ENCODE data around the gene CRYBA4.

Gene CRYBA4

DNA sequence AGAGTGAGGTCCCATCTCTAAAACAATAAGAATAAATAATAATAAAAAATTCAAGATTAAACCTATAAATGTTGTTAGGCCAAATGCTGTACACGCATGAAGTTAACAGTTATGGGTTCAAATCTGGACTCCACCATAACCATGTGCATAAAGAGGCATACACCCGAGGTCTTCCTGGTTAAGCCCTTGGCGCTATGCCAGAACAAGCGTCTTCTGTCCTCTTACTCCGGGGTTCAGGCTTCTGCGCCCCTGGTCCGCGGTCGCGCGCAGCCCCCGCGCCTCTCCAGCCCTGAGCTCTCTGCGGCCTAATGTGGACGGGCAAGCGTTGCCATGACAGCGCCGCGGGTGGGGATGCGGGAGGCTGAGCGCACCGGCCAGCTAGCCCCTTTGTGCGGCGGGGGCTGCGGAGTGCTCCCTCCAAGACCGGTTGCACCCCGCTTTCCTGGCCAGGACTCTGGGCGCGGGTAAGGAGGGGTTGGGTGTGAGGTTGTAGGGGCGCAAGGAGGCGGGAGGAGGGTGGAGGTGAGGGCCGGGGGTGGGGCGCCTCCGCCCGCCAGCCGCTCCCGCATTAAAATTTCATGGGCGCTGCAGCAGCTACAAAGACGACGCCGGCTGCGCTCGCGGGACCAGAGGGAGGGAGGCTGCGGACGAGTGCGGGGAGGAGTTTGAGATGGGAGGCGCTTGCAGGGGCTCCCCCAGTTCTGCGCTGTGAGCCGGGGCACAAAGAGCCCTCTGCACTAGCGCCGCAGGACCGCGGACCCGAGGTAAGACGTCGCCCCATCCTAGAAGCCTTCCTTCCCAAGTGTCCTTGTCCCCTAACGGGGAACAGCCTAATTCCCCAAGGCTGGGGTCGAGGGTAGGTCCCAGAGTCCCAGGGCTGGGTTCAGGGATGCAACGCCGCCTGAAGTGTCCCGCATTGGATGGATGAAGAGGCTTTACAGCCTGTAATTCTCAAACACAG, 35.4 kb downstream of the CRYBA4 start, which contains the start of gene MIAT:
TSS of gene MIAT (plus strand) at position 698 of the 961 bp plus-strand sequence.
- Histone ChIP-seq H4K20me1 (ENCODE audit: insufficient read depth) (no peaks in the 10 kb centered on the region), H3K9ac (peak within 1 kb of the TSS; percentile 65), H3K4me3 (IDR thresholded peaks at IDR 0.05; ENCODE audit: insufficient read depth, low read depth, low read length) (peak within 1 kb of the TSS; percentile 34), H2AFZ (ENCODE audit: low read depth) (peak within 1 kb of the TSS; percentile 74; the same call in 1 of the 2 replicates), H3K79me2 (ENCODE audit: insufficient read depth, low read depth) (peaks cover 45% of the 10 kb centered on the region), H3K4me1 (ENCODE audit: low read depth, poor library complexity, severe bottlenecking) (peaks cover 36% of the 10 kb centered on the region), H3K27ac (peak within 1 kb of the TSS; percentile 83), H3K4me2 (peak within 1 kb of the TSS; percentile 83), H3K36me3 (ENCODE audit: insufficient read depth) (no peaks in the 10 kb centered on the region; the same call in 1 of the 2 replicates), H3K27me3 (ENCODE audit: insufficient read depth, low read depth) (no peaks in the 10 kb centered on the region)
- TF ChIP-seq, protein P1, sequence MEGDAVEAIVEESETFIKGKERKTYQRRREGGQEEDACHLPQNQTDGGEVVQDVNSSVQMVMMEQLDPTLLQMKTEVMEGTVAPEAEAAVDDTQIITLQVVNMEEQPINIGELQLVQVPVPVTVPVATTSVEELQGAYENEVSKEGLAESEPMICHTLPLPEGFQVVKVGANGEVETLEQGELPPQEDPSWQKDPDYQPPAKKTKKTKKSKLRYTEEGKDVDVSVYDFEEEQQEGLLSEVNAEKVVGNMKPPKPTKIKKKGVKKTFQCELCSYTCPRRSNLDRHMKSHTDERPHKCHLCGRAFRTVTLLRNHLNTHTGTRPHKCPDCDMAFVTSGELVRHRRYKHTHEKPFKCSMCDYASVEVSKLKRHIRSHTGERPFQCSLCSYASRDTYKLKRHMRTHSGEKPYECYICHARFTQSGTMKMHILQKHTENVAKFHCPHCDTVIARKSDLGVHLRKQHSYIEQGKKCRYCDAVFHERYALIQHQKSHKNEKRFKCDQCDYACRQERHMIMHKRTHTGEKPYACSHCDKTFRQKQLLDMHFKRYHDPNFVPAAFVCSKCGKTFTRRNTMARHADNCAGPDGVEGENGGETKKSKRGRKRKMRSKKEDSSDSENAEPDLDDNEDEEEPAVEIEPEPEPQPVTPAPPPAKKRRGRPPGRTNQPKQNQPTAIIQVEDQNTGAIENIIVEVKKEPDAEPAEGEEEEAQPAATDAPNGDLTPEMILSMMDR (conservative IDR thresholded peaks at IDR 0.05; ENCODE audit: low read depth, low read length): no peak

DNA sequence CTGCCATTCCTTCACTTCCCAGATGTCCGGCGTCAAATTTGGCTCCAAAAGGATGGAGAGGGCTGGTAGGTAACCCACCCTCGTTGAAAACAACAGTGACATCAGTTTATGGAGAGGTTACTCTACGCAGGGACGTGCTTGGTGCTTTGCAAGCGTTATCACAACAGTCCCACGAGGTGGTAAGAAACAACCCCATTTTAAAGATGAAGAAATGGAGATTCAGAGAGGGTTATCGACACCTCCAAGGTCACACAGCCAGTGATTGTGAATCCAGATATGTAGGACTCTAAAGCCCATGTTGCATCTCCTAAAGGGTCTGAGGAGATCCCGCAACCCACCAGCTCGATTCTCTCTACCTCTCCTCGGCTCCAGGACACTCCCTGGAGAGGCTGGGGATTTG, 36.4 kb downstream of the CRYBA4 start:
- Histone ChIP-seq H4K20me1 (ENCODE audit: insufficient read depth) (no peaks in the 10 kb centered on the region), H3K9ac (peak overlapping the region; percentile 65), H3K4me3 (IDR thresholded peaks at IDR 0.05; ENCODE audit: insufficient read depth, low read depth, low read length) (peak overlapping the region; percentile 34), H3K27ac (peak overlapping the region; percentile 83), H3K4me2 (peak overlapping the region; percentile 83), H3K4me1 (ENCODE audit: low read depth, poor library complexity, severe bottlenecking) (peaks cover 46% of the 10 kb centered on the region), H3K79me2 (ENCODE audit: insufficient read depth, low read depth) (peaks cover 55% of the 10 kb centered on the region), H3K27me3 (ENCODE audit: insufficient read depth, low read depth) (no peaks in the 10 kb centered on the region), H3K36me3 (ENCODE audit: insufficient read depth) (no peaks in the 10 kb centered on the region; the same call in 1 of the 2 replicates), H2AFZ (ENCODE audit: low read depth) (no peak overlapping the region)
- TF ChIP-seq, protein P1 (conservative IDR thresholded peaks at IDR 0.05; ENCODE audit: low read depth, low read length): no peak

DNA sequence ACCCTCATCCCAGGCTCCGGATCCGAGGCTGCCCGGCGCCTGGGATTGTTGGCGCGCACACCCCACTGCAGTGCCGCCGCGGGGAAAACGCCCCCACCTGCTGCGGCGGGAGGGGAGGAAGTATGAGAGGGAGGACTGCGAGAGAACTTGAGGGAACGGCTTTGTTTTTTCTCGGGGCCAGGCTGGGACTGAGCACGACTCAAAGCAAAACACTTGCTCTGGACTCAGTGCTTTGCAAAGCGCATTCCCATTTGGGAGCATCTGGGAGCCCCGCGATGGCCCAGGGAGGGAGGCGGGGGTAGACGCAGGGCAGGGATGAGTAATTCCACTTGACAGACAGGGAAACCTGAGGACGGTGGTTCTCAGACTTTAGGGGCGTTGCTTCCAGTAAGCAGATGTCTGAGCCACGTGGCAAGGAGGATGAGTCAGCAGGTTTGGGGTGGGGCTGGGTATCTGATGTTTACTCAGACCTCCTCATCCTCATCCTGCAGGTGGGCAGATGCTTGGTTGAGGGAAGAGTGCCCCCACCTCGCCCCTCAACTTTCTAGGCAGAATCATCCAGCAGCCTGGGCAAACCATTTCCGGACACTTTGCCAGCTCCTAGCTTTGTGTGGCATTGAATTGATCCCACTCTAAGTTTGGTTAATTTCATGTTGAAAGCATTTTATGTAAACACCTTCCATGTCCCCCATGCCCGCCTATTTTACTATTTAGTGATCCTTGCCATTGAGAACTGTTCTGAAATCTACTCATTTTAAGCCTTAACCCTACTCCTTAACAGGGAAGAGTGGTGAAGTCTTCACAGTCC, 37.1 kb downstream of the CRYBA4 start:
- H3K79me2 ChIP-seq (ENCODE audit: insufficient read depth, low read depth): peaks cover 61% of the 10 kb centered on the region
- H3K27ac ChIP-seq: peak overlapping the region; percentile 83
- H3K4me3 ChIP-seq (IDR thresholded peaks at IDR 0.05; ENCODE audit: insufficient read depth, low read depth, low read length): peak overlapping the region; percentile 34
- TF ChIP-seq, protein P1 (conservative IDR thresholded peaks at IDR 0.05; ENCODE audit: low read depth, low read length): no peak
- H3K9ac ChIP-seq: peak overlapping the region; percentile 65
- H3K36me3 ChIP-seq (ENCODE audit: insufficient read depth): no peaks in the 10 kb centered on the region; the same call in 1 of the 2 replicates
- H3K4me2 ChIP-seq: peak overlapping the region; percentile 83
- H3K4me1 ChIP-seq (ENCODE audit: low read depth, poor library complexity, severe bottlenecking): peaks cover 53% of the 10 kb centered on the region
- peak overlapping the region; percentile 11; the same call in 1 of the 2 replicates for H2AFZ ChIP-seq (ENCODE audit: low read depth)
- H4K20me1 ChIP-seq (ENCODE audit: insufficient read depth): no peaks in the 10 kb centered on the region
- no peaks in the 10 kb centered on the region for H3K27me3 ChIP-seq (ENCODE audit: insufficient read depth, low read depth)

DNA sequence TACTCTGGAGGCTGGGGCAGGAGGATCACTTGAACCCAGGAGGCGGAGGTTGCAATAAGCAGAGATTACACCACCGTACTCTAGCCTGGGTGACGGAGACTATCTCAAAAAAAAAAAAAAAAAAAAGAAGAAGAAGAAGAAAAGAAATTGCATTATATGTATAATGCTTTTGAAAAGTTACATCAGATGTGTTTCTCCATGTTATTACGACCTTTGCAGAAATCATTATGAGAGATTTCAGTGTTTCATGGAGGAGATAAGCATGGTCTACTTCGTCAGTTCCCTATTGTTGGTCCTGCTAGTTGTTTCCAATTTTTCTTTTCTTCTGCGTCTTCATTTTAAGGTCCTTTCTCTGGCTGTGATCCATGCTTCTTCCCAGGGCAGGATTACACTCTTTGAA, 38.6 kb downstream of the CRYBA4 start:
- H2AFZ ChIP-seq (ENCODE audit: low read depth): no peak overlapping the region
- H3K4me2 ChIP-seq: peak overlapping the region; percentile 2; the same call in 1 of the 2 replicates
- H3K27me3 ChIP-seq (ENCODE audit: insufficient read depth, low read depth): no peaks in the 10 kb centered on the region
- TF ChIP-seq, protein P1 (conservative IDR thresholded peaks at IDR 0.05; ENCODE audit: low read depth, low read length): no peak
- H3K79me2 ChIP-seq (ENCODE audit: insufficient read depth, low read depth): peaks cover 61% of the 10 kb centered on the region
- no peaks in the 10 kb centered on the region for H4K20me1 ChIP-seq (ENCODE audit: insufficient read depth)
- H3K4me1 ChIP-seq (ENCODE audit: low read depth, poor library complexity, severe bottlenecking): peaks cover 68% of the 10 kb centered on the region
- no peak overlapping the region; the same call in 1 of the 2 replicates for H3K27ac ChIP-seq
- H3K36me3 ChIP-seq (ENCODE audit: insufficient read depth): no peaks in the 10 kb centered on the region; the same call in 1 of the 2 replicates
- H3K4me3 ChIP-seq (IDR thresholded peaks at IDR 0.05; ENCODE audit: insufficient read depth, low read depth, low read length): no peak overlapping the region
- H3K9ac ChIP-seq: no peak overlapping the region
